GM18868 (cell line): ENCODE data around the gene ERCC2.

ENCODE experiments used
- ATAC-seq: cut with Tn5 transposase; IDR thresholded peaks from one replicate; pipeline ENCODE4 v1.9.1; 2021; ENCODE audit warnings: mild to moderate bottlenecking, moderate library complexity; ENCODE audit not compliant: unreplicated experiment

The ERCC2 gene

GRCh38 chr19:45402298-45403061, 32.1 kb upstream of the ERCC2 start:
- no peak for ATAC-seq

GRCh38 chr19:45401815-45402214, 31.4 kb upstream of the ERCC2 start:
- ATAC-seq: no peak

- ATAC-seq: no peak
Observed at GRCh38 chr19:45400192-45400591, 29.8 kb upstream of the ERCC2 start.

GRCh38 chr19:45395821-45396617, 25.6 kb upstream of the ERCC2 start:
- no peak for ATAC-seq

GRCh38 chr19:45391871-45392665, 21.7 kb upstream of the ERCC2 start:
- no peak for ATAC-seq

- no peak for ATAC-seq
Observed at GRCh38 chr19:45391346-45391745, 21.0 kb upstream of the ERCC2 start.

- no peak for ATAC-seq
Observed at GRCh38 chr19:45385392-45386221, 15.2 kb upstream of the ERCC2 start.

GRCh38 chr19:45382426-45382825, 12.1 kb upstream of the ERCC2 start:
- no peak for ATAC-seq

- no peak for ATAC-seq
Observed at GRCh38 chr19:45380107-45380506, 9.7 kb upstream of the ERCC2 start.

- no peak for ATAC-seq
Observed at GRCh38 chr19:45376045-45376724, 5.8 kb upstream of the ERCC2 start.

- ATAC-seq: no peak
Observed at GRCh38 chr19:45368737-45369340, 1.5 kb downstream of the ERCC2 start.

- ATAC-seq: no peak
Observed at GRCh38 chr19:45368127-45368526, 2.2 kb downstream of the ERCC2 start.

GRCh38 chr19:45364696-45365095, 5.7 kb downstream of the ERCC2 start:
- ATAC-seq: no peak

GRCh38 chr19:45363861-45364459, 6.4 kb downstream of the ERCC2 start:
- ATAC-seq: no peak

- ATAC-seq: no peak
Observed at GRCh38 chr19:45362291-45362690, 8.1 kb downstream of the ERCC2 start.

- no peak for ATAC-seq
Observed at GRCh38 chr19:45361608-45362007, 8.8 kb downstream of the ERCC2 start.

- no peak for ATAC-seq
Observed at GRCh38 chr19:45358213-45358792, 12.1 kb downstream of the ERCC2 start.

GRCh38 chr19:45357445-45357783, 13.0 kb downstream of the ERCC2 start:
- no peak for ATAC-seq
